ENCODE measurements around the gene WDR70. TPM values are rescaled to one million over a fixed set of nuclear protein-coding genes. Genes with fewer than 3 reads are reported as not detected.
A peak's percentile ranks its signal among the peaks of the same experiment; 100 is the strongest.

WDR70 gene
- total and polyA plus RNA-seq, 2 donors (not counting 3 experiments of a cell fraction or from before 2014, with no cell fraction given), result 6.7 to 37.3 TPM

GRCh38 chr5:37520811-37521210 is 141.7 kb downstream of the WDR70 start:
- dilution Hi-C loops (cut with MboI; ENCODE audit: extremely low pct_ligation_motif_present, low sequenced_read_pairs), result no loop called here
- Histone ChIP-seq H3K4me2 (ENCODE audit: insufficient read depth, low read length) (no peak overlapping the region), H2AFZ (ENCODE audit: low read depth, low read length) (no peak overlapping the region), H3K27ac (ENCODE audit: insufficient read depth, low read depth, low read length) (no peak overlapping the region), H3K27me3 (ENCODE audit: control insufficient read depth in 2 of 2, insufficient read depth in 2 of 2, low read length in 2 of 2) (no peaks in the 10 kb centered on the region), H3K9me1 (replicated peaks; ENCODE audit: control insufficient read depth, extremely low read depth, insufficient read depth, low read length) (no peaks in the 10 kb centered on the region), H3K4me3 (replicated peaks in 1 of 3; ENCODE audit: insufficient read depth in 1 of 3, low read depth in 1 of 3, low read length in 3 of 3) (no peak overlapping the region), H3K4me1 (ENCODE audit: control insufficient read depth, extremely low read depth, insufficient read depth, low read length) (no peaks in the 10 kb centered on the region), H3K9me3 (replicated peaks; ENCODE audit: control insufficient read depth, insufficient read depth, low read length) (no peaks in the 10 kb centered on the region), H3K9ac (replicated peaks; ENCODE audit: extremely low read depth, insufficient read depth, low read length) (no peak overlapping the region), H3K79me2 (ENCODE audit: control insufficient read depth, insufficient read depth, low read length) (no peaks in the 10 kb centered on the region), H3K36me3 (ENCODE audit: control insufficient read depth in 2 of 2, extremely low read depth in 1 of 2, insufficient read depth in 2 of 2, low read length in 2 of 2) (no peaks in the 10 kb centered on the region), H4K20me1 (replicated peaks; ENCODE audit: control insufficient read depth, extremely low read depth, insufficient read depth, low read length) (no peaks in the 10 kb centered on the region)
- intact Hi-C loops (cut with micrococcal nuclease), result no loop called here
- ChIA-PET POLR2A (no interaction called here), CTCF (no interaction called here)
- FAIRE-seq (no peak), DNase-seq (ENCODE audit: low read depth, low spot score) (no peak)
- no peak for TF ChIP-seq EZH2 (IDR thresholded peaks at IDR 0.05; ENCODE audit: borderline replicate concordance, low read depth, low read length, severe bottlenecking)
- no TSS peak for BruUV-seq (replicated peaks)

GRCh38 chr5:37532976-37533740 is 154.0 kb downstream of the WDR70 start:
- H4K20me1 ChIP-seq (replicated peaks; ENCODE audit: control insufficient read depth, extremely low read depth, insufficient read depth, low read length), result no peaks in the 10 kb centered on the region
- no peaks in the 10 kb centered on the region for H3K9me3 ChIP-seq (replicated peaks; ENCODE audit: control insufficient read depth, insufficient read depth, low read length)
- H3K9me1 ChIP-seq (replicated peaks; ENCODE audit: control insufficient read depth, extremely low read depth, insufficient read depth, low read length), result no peaks in the 10 kb centered on the region
- no peak overlapping the region for H3K9ac ChIP-seq (replicated peaks; ENCODE audit: extremely low read depth, insufficient read depth, low read length)
- dilution Hi-C loops (cut with MboI; ENCODE audit: extremely low pct_ligation_motif_present, low sequenced_read_pairs), result no loop called here
- ChIA-PET CTCF (interaction anchor here (0.6 to 2.2 kb wide), 4 partner anchors 12 to 304 kb away, joined by 3 to 10 read pairs (median 3); no protein-coding TSS in a partner anchor), POLR2A (no interaction called here)
- peak; percentile 34 for DNase-seq (ENCODE audit: low read depth, low spot score)
- no peak overlapping the region for H3K27ac ChIP-seq (ENCODE audit: insufficient read depth, low read depth, low read length)
- intact Hi-C loops (cut with micrococcal nuclease), result loop anchor here (1.0 kb wide), 1 partner anchor 20 kb away; no protein-coding TSS in a partner anchor
- H3K79me2 ChIP-seq (ENCODE audit: control insufficient read depth, insufficient read depth, low read length), result no peaks in the 10 kb centered on the region
- H3K36me3 ChIP-seq (ENCODE audit: control insufficient read depth in 2 of 2, extremely low read depth in 1 of 2, insufficient read depth in 2 of 2, low read length in 2 of 2), result no peaks in the 10 kb centered on the region
- TF ChIP-seq POLR2AphosphoS5 (IDR thresholded peaks at IDR 0.05; ENCODE audit: insufficient read depth, low read depth, low read length) (peak; percentile 24), POLR2A (IDR thresholded peaks at IDR 0.05; ENCODE audit: low read depth, low read length) (no peak), MAX (IDR thresholded peaks at IDR 0.05; ENCODE audit: insufficient read depth, insufficient read length) (no peak)
- no peak for FAIRE-seq
- H3K4me3 ChIP-seq (replicated peaks in 1 of 3; ENCODE audit: insufficient read depth in 1 of 3, low read depth in 1 of 3, low read length in 3 of 3), result no peak overlapping the region
- no peaks in the 10 kb centered on the region for H3K27me3 ChIP-seq (ENCODE audit: control insufficient read depth in 2 of 2, insufficient read depth in 2 of 2, low read length in 2 of 2)
- no peaks in the 10 kb centered on the region for H3K4me1 ChIP-seq (ENCODE audit: control insufficient read depth, extremely low read depth, insufficient read depth, low read length)
- no peak overlapping the region for H3K4me2 ChIP-seq (ENCODE audit: insufficient read depth, low read length)
- H2AFZ ChIP-seq (ENCODE audit: low read depth, low read length), result no peak overlapping the region
- BruUV-seq (replicated peaks), result no TSS peak
